ENCODE data around the gene KLF13.

The KLF13 gene

GRCh38 chr15:31300981-31301672 lies 25.5 kb upstream of the KLF13 start:
- DNase-seq = peak; percentile 1

- no peak for DNase-seq
These were observed 25.0 kb upstream of the KLF13 start for GRCh38 chr15:31301673-31301990.

GRCh38 chr15:31302029-31302657 lies 24.5 kb upstream of the KLF13 start:
- DNase-seq = no peak

- DNase-seq = no peak
These were observed 23.6 kb upstream of the KLF13 start for GRCh38 chr15:31302778-31303725.

- no peak for DNase-seq
These were observed 22.6 kb upstream of the KLF13 start for GRCh38 chr15:31303726-31304648.

GRCh38 chr15:31304751-31305365 lies 21.8 kb upstream of the KLF13 start:
- peak; percentile 34 for DNase-seq

GRCh38 chr15:31305375-31305774 lies 21.3 kb upstream of the KLF13 start:
- DNase-seq = no peak

GRCh38 chr15:31305796-31306425 lies 20.7 kb upstream of the KLF13 start:
- no peak for DNase-seq

GRCh38 chr15:31306426-31307269 lies 20.0 kb upstream of the KLF13 start:
- DNase-seq = peak; percentile 90

- DNase-seq = no peak
These were observed 19.1 kb upstream of the KLF13 start for GRCh38 chr15:31307270-31308184.

GRCh38 chr15:31308185-31308639 lies 18.4 kb upstream of the KLF13 start:
- DNase-seq = no peak

GRCh38 chr15:31309893-31310606 lies 16.6 kb upstream of the KLF13 start:
- no peak for DNase-seq

GRCh38 chr15:31311735-31312619 lies 14.7 kb upstream of the KLF13 start:
- no peak for DNase-seq

GRCh38 chr15:31313223-31313622 lies 13.4 kb upstream of the KLF13 start:
- no peak for DNase-seq

GRCh38 chr15:31314380-31314779 lies 12.3 kb upstream of the KLF13 start:
- DNase-seq = no peak

GRCh38 chr15:31316135-31316795 lies 10.4 kb upstream of the KLF13 start:
- DNase-seq = no peak

- no peak for DNase-seq
These were observed 9.6 kb upstream of the KLF13 start for GRCh38 chr15:31317017-31317416.
